Transverse colon (tissue), 3 donors: ENCODE measurements around the gene CCM2.

ENCODE experiments used
- CTCF ChIP-seq, 5 experiments: fragments of 200-600 bp in 3 of 5; fragments of 450-650 bp in 2 of 5; sonication (generic) in 3 of 5; IDR thresholded peaks; 1 replicate in 2 of 5; 2 replicates in 3 of 5; pipeline ENCODE4 v1.5.1; 2016 to 2017; ENCODE audit warnings: antibody characterized with exemption in 5 of 5, inconsistent platforms in 3 of 5, mild to moderate bottlenecking in 2 of 5, moderate library complexity in 1 of 5
- EP300 ChIP-seq: sonication (generic); formaldehyde crosslinking; IDR thresholded peaks from one replicate; pipeline ENCODE4 v1.6.1; 2017; ENCODE audit warnings: antibody characterized with exemption, low read depth

- TF ChIP-seq CTCF (IDR thresholded peaks at IDR 0.05) (no peak), EP300 (no peak)
Observed at GRCh38 chr7:44988701-44989100, 11.3 kb upstream of the CCM2 start.
